ENCODE data around the gene CLEC16A.

Gene CLEC16A

GRCh38 chr16:10944249-10945064, at the start of gene CLEC16A:
Gene CLEC16A (plus strand): TSS chr16:10944564. CDS start chr16:10944718, 154 bp downstream.
- Mint-ChIP-seq H3K36me3 (peaks cover 6% of the 10 kb centered on the region), H3K27ac (peak within 1 kb of the TSS; percentile 88), H3K9me3 (no peaks in the 10 kb centered on the region), H3K4me1 (peaks cover 72% of the 10 kb centered on the region), H3K4me3 (peak within 1 kb of the TSS; percentile 85)
- ATAC-seq (peak; percentile 84), DNase-seq (ENCODE audit: low spot score in 2 of 2) (peak; percentile 96 to 98)

DNA sequence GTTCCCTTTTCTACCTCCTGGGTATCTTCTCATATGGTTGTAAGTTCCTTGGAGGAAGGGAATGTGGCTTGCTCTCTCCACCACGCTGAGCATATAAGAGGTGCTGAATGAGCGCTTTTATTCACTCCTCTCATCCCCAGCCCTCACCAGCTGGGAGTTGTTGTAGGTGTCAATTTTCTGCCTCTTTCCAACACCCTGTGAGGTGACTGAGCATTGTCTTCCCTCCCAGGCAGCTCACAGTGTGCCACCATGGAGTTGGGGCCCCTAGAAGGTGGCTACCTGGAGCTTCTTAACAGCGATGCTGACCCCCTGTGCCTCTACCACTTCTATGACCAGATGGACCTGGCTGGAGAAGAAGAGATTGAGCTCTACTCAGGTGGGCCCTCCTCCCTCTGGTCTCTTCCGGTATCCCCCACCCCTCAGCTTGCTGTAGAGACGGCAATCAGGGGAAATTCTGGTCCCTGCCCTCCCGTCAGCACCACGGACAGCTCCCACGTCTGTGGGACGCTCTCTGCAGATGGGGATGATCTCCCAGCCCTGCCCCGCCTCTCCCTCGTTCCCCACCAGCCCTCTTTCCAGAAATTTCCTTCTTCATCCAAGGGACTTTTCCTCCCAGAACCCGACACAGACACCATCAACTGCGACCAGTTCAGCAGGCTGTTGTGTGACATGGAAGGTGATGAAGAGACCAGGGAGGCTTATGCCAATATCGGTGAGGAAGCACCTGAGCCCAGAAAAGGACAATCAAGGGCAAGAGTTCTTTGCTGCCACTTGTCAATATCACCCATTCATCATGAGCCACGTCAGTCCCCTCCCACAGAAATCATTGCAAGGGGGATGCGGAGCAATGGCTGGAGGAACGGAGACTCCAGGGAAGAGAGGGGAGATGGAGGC, 49.1 kb upstream of the CLEC16A start:
- no peak overlapping the region for H3K27ac Mint-ChIP-seq
- ATAC-seq (no peak), DNase-seq (ENCODE audit: low spot score in 2 of 2) (peak in 1 of 2 donors; percentile 25)
- no peak overlapping the region for H3K4me3 Mint-ChIP-seq
- H3K4me1 Mint-ChIP-seq, result peaks cover 17% of the 10 kb centered on the region
- H3K9me3 Mint-ChIP-seq, result peaks cover 2% of the 10 kb centered on the region
- H3K36me3 Mint-ChIP-seq, result peaks cover 51% of the 10 kb centered on the region

DNA sequence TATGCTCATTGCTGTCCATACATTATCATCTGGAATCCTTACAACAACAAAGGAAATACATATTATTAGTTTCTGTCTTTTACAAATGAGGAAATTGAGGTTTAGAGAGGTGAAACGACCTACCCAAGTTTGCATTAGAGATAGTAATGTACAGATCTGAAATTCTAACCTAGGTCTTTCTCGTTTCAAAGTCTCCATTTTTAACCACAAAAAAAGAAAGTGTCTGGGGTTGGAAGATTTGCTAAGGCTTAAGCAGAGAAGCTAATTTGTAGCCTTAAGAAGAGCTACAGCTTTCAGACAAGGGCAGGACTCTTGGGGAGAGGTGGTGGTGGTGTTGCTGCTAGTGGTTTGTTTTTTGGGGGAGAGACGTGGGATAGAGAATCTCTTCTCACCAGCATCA, 48.2 kb upstream of the CLEC16A start:
- Mint-ChIP-seq H3K4me3 (no peak overlapping the region), H3K9me3 (peaks cover 2% of the 10 kb centered on the region), H3K36me3 (peaks cover 57% of the 10 kb centered on the region), H3K27ac (no peak overlapping the region), H3K4me1 (peaks cover 17% of the 10 kb centered on the region)
- DNase-seq (ENCODE audit: low spot score in 2 of 2) (no peak), ATAC-seq (no peak)

DNA sequence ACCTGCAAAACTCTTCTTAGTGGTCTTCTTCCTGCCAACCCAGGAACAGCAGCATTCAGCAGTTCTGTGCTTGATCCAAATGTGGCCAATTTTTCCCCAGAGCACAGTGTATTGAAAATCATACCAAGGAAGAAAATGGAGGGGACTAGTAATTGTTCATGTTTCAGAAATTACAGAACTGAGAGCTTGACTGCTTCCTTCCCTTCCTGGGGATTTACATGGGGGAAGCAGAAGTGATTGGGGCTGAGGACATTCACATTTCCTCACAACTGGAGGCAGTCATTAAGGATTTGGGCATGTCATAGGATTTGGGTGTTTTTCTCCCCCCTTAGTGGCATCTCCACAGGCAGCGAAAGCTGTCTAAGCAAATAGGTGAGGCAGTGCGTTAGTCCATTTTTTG, 47.6 kb upstream of the CLEC16A start:
- Mint-ChIP-seq H3K9me3 (peaks cover 2% of the 10 kb centered on the region), H3K4me1 (peaks cover 17% of the 10 kb centered on the region), H3K4me3 (no peak overlapping the region), H3K36me3 (peaks cover 60% of the 10 kb centered on the region), H3K27ac (no peak overlapping the region)
- ATAC-seq (no peak), DNase-seq (ENCODE audit: low spot score in 2 of 2) (no peak)

GRCh38 chr16:10897134-10897533, 47.2 kb upstream of the CLEC16A start:
- ATAC-seq, result no peak
- no peak for DNase-seq (ENCODE audit: low spot score in 2 of 2)
- Mint-ChIP-seq H3K27ac (no peak overlapping the region), H3K36me3 (peaks cover 61% of the 10 kb centered on the region), H3K4me1 (peaks cover 17% of the 10 kb centered on the region), H3K4me3 (no peak overlapping the region), H3K9me3 (peaks cover 2% of the 10 kb centered on the region)

- H3K9me3 Mint-ChIP-seq, result peaks cover 5% of the 10 kb centered on the region
- H3K4me3 Mint-ChIP-seq, result no peak overlapping the region
- ATAC-seq, result no peak
- peaks cover 74% of the 10 kb centered on the region for H3K36me3 Mint-ChIP-seq
- no peak overlapping the region for H3K27ac Mint-ChIP-seq
- no peak for DNase-seq (ENCODE audit: low spot score in 2 of 2)
- H3K4me1 Mint-ChIP-seq, result no peaks in the 10 kb centered on the region
Observed at GRCh38 chr16:10902999-10903398, 41.4 kb upstream of the CLEC16A start.

GRCh38 chr16:10906482-10906881, 37.9 kb upstream of the CLEC16A start:
- Mint-ChIP-seq H3K4me1 (no peaks in the 10 kb centered on the region), H3K4me3 (no peak overlapping the region), H3K9me3 (peaks cover 5% of the 10 kb centered on the region), H3K36me3 (peaks cover 59% of the 10 kb centered on the region), H3K27ac (no peak overlapping the region)
- ATAC-seq, result no peak
- no peak for DNase-seq (ENCODE audit: low spot score in 2 of 2)

DNA sequence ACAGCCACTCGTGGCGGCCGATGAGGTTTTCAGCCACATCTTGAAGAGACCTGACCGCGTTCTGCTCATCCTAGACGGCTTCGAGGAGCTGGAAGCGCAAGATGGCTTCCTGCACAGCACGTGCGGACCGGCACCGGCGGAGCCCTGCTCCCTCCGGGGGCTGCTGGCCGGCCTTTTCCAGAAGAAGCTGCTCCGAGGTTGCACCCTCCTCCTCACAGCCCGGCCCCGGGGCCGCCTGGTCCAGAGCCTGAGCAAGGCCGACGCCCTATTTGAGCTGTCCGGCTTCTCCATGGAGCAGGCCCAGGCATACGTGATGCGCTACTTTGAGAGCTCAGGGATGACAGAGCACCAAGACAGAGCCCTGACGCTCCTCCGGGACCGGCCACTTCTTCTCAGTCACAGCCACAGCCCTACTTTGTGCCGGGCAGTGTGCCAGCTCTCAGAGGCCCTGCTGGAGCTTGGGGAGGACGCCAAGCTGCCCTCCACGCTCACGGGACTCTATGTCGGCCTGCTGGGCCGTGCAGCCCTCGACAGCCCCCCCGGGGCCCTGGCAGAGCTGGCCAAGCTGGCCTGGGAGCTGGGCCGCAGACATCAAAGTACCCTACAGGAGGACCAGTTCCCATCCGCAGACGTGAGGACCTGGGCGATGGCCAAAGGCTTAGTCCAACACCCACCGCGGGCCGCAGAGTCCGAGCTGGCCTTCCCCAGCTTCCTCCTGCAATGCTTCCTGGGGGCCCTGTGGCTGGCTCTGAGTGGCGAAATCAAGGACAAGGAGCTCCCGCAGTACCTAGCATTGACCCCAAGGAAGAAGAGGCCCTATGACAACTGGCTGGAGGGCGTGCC, 37.2 kb upstream of the CLEC16A start:
- no peak for DNase-seq (ENCODE audit: low spot score in 2 of 2)
- peaks cover 5% of the 10 kb centered on the region for H3K9me3 Mint-ChIP-seq

DNA sequence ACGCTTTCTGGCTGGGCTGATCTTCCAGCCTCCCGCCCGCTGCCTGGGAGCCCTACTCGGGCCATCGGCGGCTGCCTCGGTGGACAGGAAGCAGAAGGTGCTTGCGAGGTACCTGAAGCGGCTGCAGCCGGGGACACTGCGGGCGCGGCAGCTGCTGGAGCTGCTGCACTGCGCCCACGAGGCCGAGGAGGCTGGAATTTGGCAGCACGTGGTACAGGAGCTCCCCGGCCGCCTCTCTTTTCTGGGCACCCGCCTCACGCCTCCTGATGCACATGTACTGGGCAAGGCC, 36.7 kb upstream of the CLEC16A start:
- Mint-ChIP-seq H3K36me3 (peaks cover 55% of the 10 kb centered on the region), H3K27ac (no peak overlapping the region), H3K4me1 (no peaks in the 10 kb centered on the region), H3K9me3 (peaks cover 3% of the 10 kb centered on the region), H3K4me3 (no peak overlapping the region)
- DNase-seq (ENCODE audit: low spot score in 2 of 2) (no peak), ATAC-seq (peak; percentile 13)

More for the DNA sequence above, 37.2 kb upstream of the CLEC16A start:
- Mint-ChIP-seq H3K4me3 (no peak overlapping the region), H3K4me1 (no peaks in the 10 kb centered on the region), H3K27ac (no peak overlapping the region), H3K36me3 (peaks cover 55% of the 10 kb centered on the region)
- no peak for ATAC-seq

DNA sequence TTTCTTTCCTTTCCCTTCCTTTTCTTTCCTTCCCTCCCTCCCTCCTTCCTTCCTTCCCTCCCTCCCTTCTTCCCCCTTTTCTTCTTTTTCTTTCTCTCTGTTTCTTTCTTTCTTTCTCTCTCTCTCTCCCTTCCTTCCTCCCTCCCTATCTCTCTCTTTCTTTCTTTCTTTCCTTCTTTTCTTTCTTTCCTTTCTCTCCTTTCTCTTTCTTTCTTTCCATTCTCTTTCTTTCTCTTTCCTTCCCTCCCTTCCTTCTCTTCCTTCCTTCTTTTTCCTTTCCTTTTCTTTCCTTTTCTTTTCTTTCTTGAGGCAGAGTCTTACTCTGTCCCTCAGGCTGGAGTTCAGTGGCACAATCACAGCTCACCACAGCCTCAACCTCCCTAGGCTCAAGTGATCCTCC, 33.1 kb upstream of the CLEC16A start:
- H3K4me1 Mint-ChIP-seq, result peaks cover 13% of the 10 kb centered on the region
- H3K36me3 Mint-ChIP-seq, result peaks cover 47% of the 10 kb centered on the region
- H3K4me3 Mint-ChIP-seq, result no peak overlapping the region
- peak overlapping the region; percentile 55 for H3K27ac Mint-ChIP-seq
- H3K9me3 Mint-ChIP-seq, result no peaks in the 10 kb centered on the region
- ATAC-seq (no peak), DNase-seq (ENCODE audit: low spot score in 2 of 2) (no peak)

DNA sequence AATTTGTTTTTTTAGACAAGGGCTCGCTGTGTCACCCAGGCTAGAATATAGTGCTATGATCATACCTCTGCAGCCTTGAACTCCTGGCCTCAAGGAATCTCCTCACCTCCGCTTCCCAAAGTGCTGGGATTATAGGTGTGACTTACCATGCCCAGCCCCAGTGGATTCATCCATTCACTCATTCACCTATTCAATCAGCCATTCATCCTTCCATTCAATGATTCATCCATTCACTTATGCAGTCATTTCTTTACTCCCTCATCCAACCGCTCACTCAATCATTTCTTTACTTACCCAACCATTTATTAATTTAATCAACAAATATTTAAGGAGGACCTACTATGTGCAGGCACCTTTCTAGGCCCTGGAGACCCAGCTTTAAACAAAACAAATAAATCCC, 27.8 kb upstream of the CLEC16A start:
- H3K36me3 Mint-ChIP-seq, result peaks cover 67% of the 10 kb centered on the region
- no peak for DNase-seq (ENCODE audit: low spot score in 2 of 2)
- no peak overlapping the region for H3K4me3 Mint-ChIP-seq
- no peak overlapping the region for H3K27ac Mint-ChIP-seq
- peak; percentile 55 for ATAC-seq
- no peaks in the 10 kb centered on the region for H3K9me3 Mint-ChIP-seq
- peaks cover 26% of the 10 kb centered on the region for H3K4me1 Mint-ChIP-seq

GRCh38 chr16:10918294-10919002, 25.9 kb upstream of the CLEC16A start:
- peaks cover 26% of the 10 kb centered on the region for H3K4me1 Mint-ChIP-seq
- H3K9me3 Mint-ChIP-seq, result no peaks in the 10 kb centered on the region
- DNase-seq (ENCODE audit: low spot score in 2 of 2), result peak; percentile 82 to 94
- no peak overlapping the region for H3K4me3 Mint-ChIP-seq
- ATAC-seq, result peak; percentile 74
- H3K27ac Mint-ChIP-seq, result no peak overlapping the region
- peaks cover 65% of the 10 kb centered on the region for H3K36me3 Mint-ChIP-seq

DNA sequence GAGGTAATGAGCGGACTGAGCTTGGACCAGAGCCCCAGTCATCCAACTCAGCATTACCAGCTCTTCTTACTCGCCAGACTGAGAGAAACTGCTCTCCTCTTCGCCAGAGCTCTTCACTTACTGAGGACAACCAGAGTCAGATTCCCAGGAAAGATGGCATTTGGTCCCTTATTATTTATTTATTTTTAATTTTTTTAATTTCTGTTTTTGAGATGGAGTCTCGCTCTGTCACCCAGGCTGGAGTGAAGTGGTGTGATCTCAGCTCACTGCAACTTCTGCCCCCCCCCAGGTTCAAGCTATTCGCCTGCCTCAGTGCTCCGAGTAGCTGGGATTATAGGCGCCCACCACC, 25.4 kb upstream of the CLEC16A start:
- H3K27ac Mint-ChIP-seq, result no peak overlapping the region
- DNase-seq (ENCODE audit: low spot score in 2 of 2) (no peak), ATAC-seq (no peak)
- H3K9me3 Mint-ChIP-seq, result no peaks in the 10 kb centered on the region
- H3K4me3 Mint-ChIP-seq, result no peak overlapping the region
- peaks cover 67% of the 10 kb centered on the region for H3K36me3 Mint-ChIP-seq
- H3K4me1 Mint-ChIP-seq, result peaks cover 26% of the 10 kb centered on the region

- Mint-ChIP-seq H3K4me1 (peaks cover 16% of the 10 kb centered on the region), H3K9me3 (no peaks in the 10 kb centered on the region), H3K36me3 (peaks cover 70% of the 10 kb centered on the region), H3K4me3 (no peak overlapping the region), H3K27ac (no peak overlapping the region)
- DNase-seq (ENCODE audit: low spot score in 2 of 2) (no peak), ATAC-seq (no peak)
Observed at GRCh38 chr16:10920726-10921427, 23.5 kb upstream of the CLEC16A start.
